GM19193 (cell line): ENCODE data around the gene B4GALT3.

ENCODE experiments used
- POLR2A ChIP-seq: IDR thresholded peaks from 4 replicates; pipeline ENCODE4 v1.6.1; 2011; ENCODE audit not compliant: insufficient read depth, insufficient read length; ENCODE audit errors: extremely low read depth

B4GALT3 gene

GRCh38 chr1:161215076-161215475 is 37.8 kb upstream of the B4GALT3 start, which contains the start of gene FCER1G:
Gene FCER1G, plus strand, starts transcription at chr1:161215295. Its CDS starts 27 bp downstream, at chr1:161215322.
- TF ChIP-seq POLR2A: no peak

GRCh38 chr1:161214369-161214768 is 37.1 kb upstream of the B4GALT3 start:
- no peak for TF ChIP-seq POLR2A

GRCh38 chr1:161209790-161210409 is 32.6 kb upstream of the B4GALT3 start:
- no peak for TF ChIP-seq POLR2A

GRCh38 chr1:161207173-161207572 is 29.9 kb upstream of the B4GALT3 start:
- TF ChIP-seq POLR2A: no peak

GRCh38 chr1:161206411-161207140 is 29.3 kb upstream of the B4GALT3 start:
- no peak for TF ChIP-seq POLR2A

- peak; percentile 95 for TF ChIP-seq POLR2A
Measured at GRCh38 chr1:161201836-161202712, 24.8 kb upstream of the B4GALT3 start, which contains the start of gene NDUFS2. Gene NDUFS2, plus strand, starts transcription at chr1:161202367. Its CDS starts 19 bp downstream, at chr1:161202386.

- no peak for TF ChIP-seq POLR2A
Measured at GRCh38 chr1:161200992-161201835, 23.9 kb upstream of the B4GALT3 start.

GRCh38 chr1:161200421-161200991 is 23.2 kb upstream of the B4GALT3 start:
- TF ChIP-seq POLR2A: no peak

GRCh38 chr1:161199506-161200139 is 22.3 kb upstream of the B4GALT3 start:
- no peak for TF ChIP-seq POLR2A

- no peak for TF ChIP-seq POLR2A
Measured at GRCh38 chr1:161198897-161199431, 21.7 kb upstream of the B4GALT3 start, which contains the start of gene ADAMTS4. Gene ADAMTS4, minus strand, starts transcription at chr1:161199054. Its CDS starts 427 bp downstream, at chr1:161198627.

- no peak for TF ChIP-seq POLR2A
Measured at GRCh38 chr1:161198194-161198896, 21.0 kb upstream of the B4GALT3 start.

GRCh38 chr1:161197560-161198193 is 20.4 kb upstream of the B4GALT3 start:
- no peak for TF ChIP-seq POLR2A
